ENCODE results near the gene HAGHL.

- no peak for TF ChIP-seq CTCF (conservative IDR thresholded peaks at IDR 0.05; ENCODE audit: low read length)
- no peak for TF ChIP-seq EZH2phosphoT487 (IDR thresholded peaks at IDR 0.05; ENCODE audit: borderline replicate concordance)
Measured at GRCh38 chr16:677316-678190, 49.4 kb upstream of the HAGHL start.

All from Loucy (cell line).